Transverse colon (tissue), 3 donors: ENCODE results near the gene PTPRN2.

Source experiments
- POLR2A ChIP-seq: fragments of 450-650 bp; IDR thresholded peaks from one replicate; pipeline ENCODE4 v1.6.1; 2016; ENCODE audit warnings: antibody characterized with exemption, mild to moderate bottlenecking, moderate library complexity
- POLR2AphosphoS5 ChIP-seq, 3 donors: sonication (generic); formaldehyde crosslinking; IDR thresholded peaks; one replicate each; pipeline ENCODE4 v1.6.1; 2016; ENCODE audit warnings: antibody characterized with exemption in 3 of 3

DNA sequence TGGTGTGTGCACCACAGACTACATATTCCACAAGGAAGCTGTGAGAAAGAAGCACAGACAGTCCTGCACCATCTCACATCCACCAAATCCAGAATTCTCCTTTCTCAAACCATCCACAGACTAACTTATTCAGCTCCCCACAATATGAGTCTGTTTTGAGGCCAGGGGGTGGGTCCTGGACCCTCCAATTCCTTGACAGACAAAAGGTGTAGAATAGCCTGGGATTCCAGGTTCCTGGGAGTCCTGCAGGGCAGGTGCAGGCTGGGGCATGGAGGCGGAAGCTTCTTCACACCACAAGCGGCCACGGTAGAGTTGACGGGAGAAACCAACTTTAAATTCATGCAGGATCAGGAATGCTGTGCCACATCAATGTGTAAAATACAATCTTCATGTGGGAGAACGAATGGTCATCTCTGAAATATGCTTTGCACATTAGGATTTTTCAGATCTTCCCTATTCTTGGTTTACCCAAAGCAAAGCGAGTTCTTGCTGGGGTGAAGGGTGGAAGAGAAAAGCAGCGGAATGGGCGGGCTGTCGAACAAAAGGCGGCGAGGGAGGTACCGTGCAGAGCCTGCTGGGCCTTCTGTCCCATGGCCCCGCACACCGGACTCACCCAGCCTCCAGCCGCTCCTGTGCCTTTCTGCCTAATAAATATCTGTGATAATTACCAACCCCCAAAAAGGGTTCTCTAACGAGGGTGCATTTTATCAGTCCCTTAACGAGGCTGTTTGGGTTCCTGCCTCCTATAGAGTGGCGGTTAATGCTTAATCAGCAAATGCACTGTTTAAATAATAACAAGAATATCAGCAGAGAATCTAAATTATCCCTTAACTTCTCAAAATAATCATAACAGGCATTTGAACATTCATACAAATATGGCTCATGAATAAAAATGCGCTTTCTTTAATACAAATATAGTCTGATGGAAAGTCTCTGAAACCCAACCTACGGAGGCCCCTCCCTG lies 736.9 kb downstream of the PTPRN2 start:
- no peak for TF ChIP-seq POLR2AphosphoS5 (IDR thresholded peaks at IDR 0.05)
- no peak for TF ChIP-seq POLR2A
